ENCODE measurements around the gene NPHS1. TPM values are rescaled to one million over a fixed set of nuclear protein-coding genes. Genes with fewer than 3 reads are reported as not detected.
A peak's percentile ranks its signal among the peaks of the same experiment; 100 is the strongest.

The NPHS1 gene
- polyA plus RNA-seq, 1 experiment = not detected

DNA sequence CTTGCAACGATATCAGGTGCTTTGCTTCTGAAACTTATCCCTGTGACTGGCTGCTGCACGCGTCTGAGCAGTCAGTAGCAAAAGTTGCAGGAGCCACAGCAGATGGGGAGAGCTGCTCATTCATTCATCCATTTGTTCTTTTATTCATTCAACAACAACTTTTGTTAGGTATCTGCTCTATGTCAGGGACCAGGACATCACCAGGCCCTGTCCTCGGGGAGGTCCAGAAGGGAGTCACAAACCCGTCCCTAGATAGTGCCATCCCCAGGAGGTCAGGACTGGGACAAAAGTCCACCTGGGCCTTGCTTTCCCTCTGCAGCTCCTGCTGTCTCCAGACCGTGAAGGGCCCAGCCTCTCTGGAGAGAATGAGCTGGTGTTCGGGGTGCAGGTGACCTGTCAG, 74.3 kb downstream of the NPHS1 start:
- H3K27ac ChIP-seq (ENCODE audit: low read depth, low read length) = no peak overlapping the region
- H3K4me3 ChIP-seq (ENCODE audit: low read depth, low read length) = no peak overlapping the region
- DNase-seq (ENCODE audit: low read depth, low spot score) = no peak
- H3K27me3 ChIP-seq (ENCODE audit: control insufficient read depth, insufficient read depth, low read length) = no peaks in the 10 kb centered on the region
- H3K9me3 ChIP-seq (ENCODE audit: control insufficient read depth, insufficient read depth, low read length) = no peaks in the 10 kb centered on the region
- CTCF ChIA-PET = no interaction called here
- TF ChIP-seq, protein P1, sequence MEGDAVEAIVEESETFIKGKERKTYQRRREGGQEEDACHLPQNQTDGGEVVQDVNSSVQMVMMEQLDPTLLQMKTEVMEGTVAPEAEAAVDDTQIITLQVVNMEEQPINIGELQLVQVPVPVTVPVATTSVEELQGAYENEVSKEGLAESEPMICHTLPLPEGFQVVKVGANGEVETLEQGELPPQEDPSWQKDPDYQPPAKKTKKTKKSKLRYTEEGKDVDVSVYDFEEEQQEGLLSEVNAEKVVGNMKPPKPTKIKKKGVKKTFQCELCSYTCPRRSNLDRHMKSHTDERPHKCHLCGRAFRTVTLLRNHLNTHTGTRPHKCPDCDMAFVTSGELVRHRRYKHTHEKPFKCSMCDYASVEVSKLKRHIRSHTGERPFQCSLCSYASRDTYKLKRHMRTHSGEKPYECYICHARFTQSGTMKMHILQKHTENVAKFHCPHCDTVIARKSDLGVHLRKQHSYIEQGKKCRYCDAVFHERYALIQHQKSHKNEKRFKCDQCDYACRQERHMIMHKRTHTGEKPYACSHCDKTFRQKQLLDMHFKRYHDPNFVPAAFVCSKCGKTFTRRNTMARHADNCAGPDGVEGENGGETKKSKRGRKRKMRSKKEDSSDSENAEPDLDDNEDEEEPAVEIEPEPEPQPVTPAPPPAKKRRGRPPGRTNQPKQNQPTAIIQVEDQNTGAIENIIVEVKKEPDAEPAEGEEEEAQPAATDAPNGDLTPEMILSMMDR (IDR thresholded peaks at IDR 0.05; ENCODE audit: low read depth, low read length) = no peak
- POLR2A ChIA-PET = no interaction called here

DNA sequence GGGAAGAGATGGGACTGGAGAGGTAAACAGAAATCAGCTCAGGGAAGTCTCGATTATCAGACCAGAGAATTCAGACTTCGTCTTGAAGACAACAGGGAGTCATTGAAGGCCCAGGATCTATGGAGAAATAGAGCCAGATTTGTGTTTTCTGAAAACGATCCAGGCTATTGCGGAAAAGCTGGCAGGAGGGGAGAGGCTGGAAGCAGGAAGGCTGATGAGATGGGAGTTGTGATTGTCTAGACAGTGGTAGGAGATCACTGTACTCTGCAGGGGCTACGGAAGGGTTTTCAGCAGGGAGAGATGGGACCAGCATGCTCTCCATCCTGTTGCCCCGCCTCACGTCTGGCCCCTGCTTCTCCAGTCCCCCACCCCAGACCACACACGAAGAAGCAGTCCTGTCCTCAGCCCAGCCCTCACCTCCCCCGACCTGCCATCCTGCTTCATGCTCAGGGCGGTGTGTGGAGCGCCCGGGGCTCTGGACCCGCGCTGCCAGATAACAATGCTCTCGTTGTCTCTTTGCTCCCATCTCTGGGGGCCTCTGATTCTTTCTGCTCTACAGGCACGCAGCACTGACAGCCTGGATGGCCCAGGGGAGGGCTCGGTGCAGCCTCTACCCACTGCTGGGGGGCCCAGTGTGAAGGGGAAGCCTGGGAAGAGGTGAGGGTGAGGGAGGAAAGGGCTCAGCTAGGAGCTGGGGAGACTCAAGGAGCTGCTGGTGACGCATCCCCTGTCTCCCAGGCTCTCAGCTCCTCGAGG, 75.0 kb downstream of the NPHS1 start:
- H3K9me3 ChIP-seq (ENCODE audit: control insufficient read depth, insufficient read depth, low read length) = no peaks in the 10 kb centered on the region
- no peak overlapping the region for H3K4me3 ChIP-seq (ENCODE audit: low read depth, low read length)
- H3K27me3 ChIP-seq (ENCODE audit: control insufficient read depth, insufficient read depth, low read length) = no peaks in the 10 kb centered on the region
- DNase-seq (ENCODE audit: low read depth, low spot score) = no peak
- CTCF ChIA-PET = no interaction called here
- POLR2A ChIA-PET = no interaction called here
- H3K27ac ChIP-seq (ENCODE audit: low read depth, low read length) = no peak overlapping the region
- TF ChIP-seq, protein P1 (IDR thresholded peaks at IDR 0.05; ENCODE audit: low read depth, low read length) = no peak

DNA sequence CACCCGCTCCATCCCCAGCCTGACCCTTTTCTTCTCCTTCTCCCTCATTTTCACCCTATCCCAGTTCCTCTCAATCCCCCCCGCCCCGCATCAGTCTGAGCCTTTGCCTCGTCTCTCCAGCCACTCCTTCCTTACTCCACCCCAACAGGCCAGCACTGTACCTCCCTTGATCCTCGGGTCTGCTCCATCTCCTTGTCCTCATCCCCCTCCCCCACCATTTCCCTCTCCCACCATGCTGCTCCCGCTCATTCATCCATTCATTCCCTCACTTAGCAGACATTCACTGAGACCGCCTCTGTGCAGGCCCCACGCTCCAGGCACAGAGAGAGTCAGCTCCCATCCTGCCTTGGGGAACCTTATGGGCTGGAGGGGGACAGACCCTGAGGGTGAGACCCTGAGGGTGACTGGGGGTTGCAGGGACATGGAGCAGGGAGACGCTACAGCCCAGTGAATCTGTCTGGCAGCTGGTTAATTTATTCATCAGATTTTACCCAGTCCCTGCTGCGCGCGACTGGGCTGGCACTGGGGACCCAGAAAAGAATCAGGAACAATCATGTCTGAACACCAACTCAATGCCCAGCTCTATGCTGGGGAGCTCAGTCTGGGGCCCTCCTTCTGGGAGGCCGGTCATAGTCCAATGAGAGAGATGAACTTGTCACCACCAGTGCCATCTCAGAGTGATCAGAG, 76.1 kb downstream of the NPHS1 start:
- H3K27me3 ChIP-seq (ENCODE audit: control insufficient read depth, insufficient read depth, low read length) = no peaks in the 10 kb centered on the region
- TF ChIP-seq, protein P1 (IDR thresholded peaks at IDR 0.05; ENCODE audit: low read depth, low read length) = no peak
- no peak for DNase-seq (ENCODE audit: low read depth, low spot score)
- CTCF ChIA-PET = no interaction called here
- no peak overlapping the region for H3K27ac ChIP-seq (ENCODE audit: low read depth, low read length)
- H3K9me3 ChIP-seq (ENCODE audit: control insufficient read depth, insufficient read depth, low read length) = no peaks in the 10 kb centered on the region
- peak overlapping the region; percentile 72 for H3K4me3 ChIP-seq (ENCODE audit: low read depth, low read length)
- POLR2A ChIA-PET = no interaction called here

Small RNA genes lying within 50 kb of the gene (small RNA-seq; reads per million reads assigned to genes)
- not detected for gene RN7SL402P (ENCODE audit: insufficient read length, low read depth)

Other genes starting within 250 kb of the NPHS1 start
- gene HAUS5, start 239.8 kb downstream of the NPHS1 start, polyA plus RNA-seq (2011; rRNA removed) = 1.9 and 2.3 TPM in 2 replicates
- gene RBM42, start 223.5 kb downstream of the NPHS1 start, polyA plus RNA-seq (2011; rRNA removed) = 33.4 and 35.6 TPM in 2 replicates
- 0.33 and 0.36 TPM in 2 replicates for gene ETV2, start 210.8 kb downstream of the NPHS1 start, polyA plus RNA-seq (2011; rRNA removed)
- 398 and 527 TPM in 2 replicates for gene COX6B1, start 204.2 kb downstream of the NPHS1 start, polyA plus RNA-seq (2011; rRNA removed)
- 0.07 TPM in 1 of 2 replicates, not detected in the other for gene UPK1A, start 186.0 kb downstream of the NPHS1 start, polyA plus RNA-seq (2011; rRNA removed)
- gene ZBTB32, start 147.9 kb downstream of the NPHS1 start, polyA plus RNA-seq (2011; rRNA removed) = not detected in 2 replicates
- gene KMT2B, start 134.5 kb downstream of the NPHS1 start, polyA plus RNA-seq (2011; rRNA removed) = 6.1 and 8.7 TPM in 2 replicates
- 1.3 and 2.0 TPM in 2 replicates for gene IGFLR1, start 110.1 kb downstream of the NPHS1 start, polyA plus RNA-seq (2011; rRNA removed)
- gene U2AF1L4, start 107.1 kb downstream of the NPHS1 start, polyA plus RNA-seq (2011; rRNA removed) = 10.2 and 11.8 TPM in 2 replicates
- gene PSENEN, start 106.9 kb downstream of the NPHS1 start, polyA plus RNA-seq (2011; rRNA removed) = 41.0 and 52.7 TPM in 2 replicates
- 5.5 and 7.6 TPM in 2 replicates for gene LIN37, start 103.9 kb downstream of the NPHS1 start, polyA plus RNA-seq (2011; rRNA removed)
- gene HSPB6, start 95.5 kb downstream of the NPHS1 start, polyA plus RNA-seq (2011; rRNA removed) = 31.7 and 46.5 TPM in 2 replicates
- gene PROSER3, start 94.3 kb downstream of the NPHS1 start, polyA plus RNA-seq (2011; rRNA removed) = 5.2 and 7.1 TPM in 2 replicates
- gene ARHGAP33, start 76.9 kb downstream of the NPHS1 start, polyA plus RNA-seq (2011; rRNA removed) = 0.82 and 1.2 TPM in 2 replicates
- not detected in 2 replicates for gene PRODH2, start 39.7 kb downstream of the NPHS1 start, polyA plus RNA-seq (2011; rRNA removed)
- not detected in 2 replicates for gene KIRREL2, start 4.4 kb upstream of the NPHS1 start, polyA plus RNA-seq (2011; rRNA removed)
- 6.8 and 10.9 TPM in 2 replicates for gene APLP1, start 16.1 kb upstream of the NPHS1 start, polyA plus RNA-seq (2011; rRNA removed)
- gene NFKBID, start 48.0 kb upstream of the NPHS1 start, polyA plus RNA-seq (2011; rRNA removed) = 1.5 and 2.3 TPM in 2 replicates
- 0.31 and 0.42 TPM in 2 replicates for gene HCST, start 50.0 kb upstream of the NPHS1 start, polyA plus RNA-seq (2011; rRNA removed)
- not detected in 2 replicates for gene TYROBP, start 55.8 kb upstream of the NPHS1 start, polyA plus RNA-seq (2011; rRNA removed)
- gene LRFN3, start 83.9 kb upstream of the NPHS1 start, polyA plus RNA-seq (2011; rRNA removed) = 0.69 and 1.1 TPM in 2 replicates
- gene SDHAF1, start 142.7 kb upstream of the NPHS1 start, polyA plus RNA-seq (2011; rRNA removed) = 7.5 and 8.3 TPM in 2 replicates
- 0.07 and 0.14 TPM in 2 replicates for gene SYNE4, start 156.3 kb upstream of the NPHS1 start, polyA plus RNA-seq (2011; rRNA removed)
- 20.7 and 21.2 TPM in 2 replicates for gene ALKBH6, start 161.7 kb upstream of the NPHS1 start, polyA plus RNA-seq (2011; rRNA removed)
- gene CLIP3, start 180.4 kb upstream of the NPHS1 start, polyA plus RNA-seq (2011; rRNA removed) = 18.1 and 29.4 TPM in 2 replicates
- gene THAP8, start 201.8 kb upstream of the NPHS1 start, polyA plus RNA-seq (2011; rRNA removed) = 3.9 and 5.6 TPM in 2 replicates
- 1.1 and 1.2 TPM in 2 replicates for gene WDR62, start 202.4 kb upstream of the NPHS1 start, polyA plus RNA-seq (2011; rRNA removed)